Measurements from ENCODE around the gene CYP2F1. TPM values are rescaled to one million over a fixed set of nuclear protein-coding genes. Genes with fewer than 3 reads are reported as not detected.
"Not testable (repeated sequence)": the region's sequence is repeated elsewhere in the genome, so short reads cannot be mapped to it uniquely, and the experiment has no call there.

The CYP2F1 gene
- total RNA-seq, 6 experiments from 2014 or later: not detected

GRCh38 chr19:41123716-41124294 is 9.6 kb downstream of the CYP2F1 start:
- H3K36me3 ChIP-seq: no peaks in the 10 kb centered on the region
- no peaks in the 10 kb centered on the region for H3K27me3 ChIP-seq
- no peak overlapping the region for H3K27ac ChIP-seq
- DNase-seq: no peak
- no peak for ATAC-seq
- H3K9me3 ChIP-seq: no peaks in the 10 kb centered on the region
- WGBS (ENCODE audit: insufficient coverage, low coverage, low lambda C conversion rate, missing lambda C conversion rate): 90% methylated on average over 9 of the region's 11 CpGs
- intact Hi-C loops (cut with DNase I): no loop called here
- no peak for TF ChIP-seq CTCF (IDR thresholded peaks at IDR 0.05)
- TF ChIP-seq POLR2A (IDR thresholded peaks at IDR 0.05): no peak
- peaks cover 0 to 11% (median 2%) of the 10 kb centered on the region in 4 donors for H3K4me1 ChIP-seq
- no peak overlapping the region for H3K4me3 ChIP-seq

- 40% methylated on average over 2 of the region's 2 CpGs for WGBS (ENCODE audit: insufficient coverage, low coverage, low lambda C conversion rate, missing lambda C conversion rate)
- intact Hi-C loops (cut with DNase I); H3K36me3 ChIP-seq; DNase-seq; H3K4me3 ChIP-seq; H3K9me3 ChIP-seq; H3K27ac ChIP-seq; H3K27me3 ChIP-seq: not testable (repeated sequence)
- peaks cover 0 to 11% (median 2%) of the 10 kb centered on the region in 4 donors for H3K4me1 ChIP-seq
- ATAC-seq: peak in 2 of 4 donors; percentile 35 to 40
- TF ChIP-seq CTCF (IDR thresholded peaks at IDR 0.05): peak; percentile 35 to 73 (median 68)
Measured at GRCh38 chr19:41126765-41127203, 12.6 kb downstream of the CYP2F1 start.

GRCh38 chr19:41127362-41127761 is 13.1 kb downstream of the CYP2F1 start:
- ATAC-seq; H3K36me3 ChIP-seq; H3K27ac ChIP-seq; H3K9me3 ChIP-seq; H3K4me3 ChIP-seq; H3K27me3 ChIP-seq; intact Hi-C loops (cut with DNase I); DNase-seq: not testable (repeated sequence)
- H3K4me1 ChIP-seq: peaks cover 0 to 11% (median 2%) of the 10 kb centered on the region in 4 donors
- WGBS (ENCODE audit: insufficient coverage, low coverage, low lambda C conversion rate, missing lambda C conversion rate): 68% methylated on average over 7 of the region's 7 CpGs

- TF ChIP-seq CTCF (IDR thresholded peaks at IDR 0.05): peak in 3 of 4 donors; percentile 8 to 26 (median 10)
- H3K36me3 ChIP-seq; H3K27ac ChIP-seq; H3K27me3 ChIP-seq; intact Hi-C loops (cut with DNase I); H3K9me3 ChIP-seq; H3K4me3 ChIP-seq: not testable (repeated sequence)
- peak; percentile 93 to 97 (median 96) for ATAC-seq
- WGBS (ENCODE audit: insufficient coverage, low coverage, low lambda C conversion rate, missing lambda C conversion rate): 0% methylated on average over 7 of the region's 29 CpGs
- peaks cover 0 to 11% (median 2%) of the 10 kb centered on the region in 4 donors for H3K4me1 ChIP-seq
- peak; percentile 89 to 95 (median 93) for DNase-seq
Measured at GRCh38 chr19:41127801-41128300, 13.6 kb downstream of the CYP2F1 start.

- no peak overlapping the region for H3K27ac ChIP-seq
- DNase-seq: no peak
- no peak for ATAC-seq
- H3K4me3 ChIP-seq: no peak overlapping the region
- intact Hi-C loops (cut with DNase I): no loop called here
- WGBS (ENCODE audit: insufficient coverage, low coverage, low lambda C conversion rate, missing lambda C conversion rate): 54% methylated on average over 5 of the region's 6 CpGs
- TF ChIP-seq POLR2A (IDR thresholded peaks at IDR 0.05): no peak
- no peak for TF ChIP-seq CTCF (IDR thresholded peaks at IDR 0.05)
- no peaks in the 10 kb centered on the region for H3K27me3 ChIP-seq
- H3K36me3 ChIP-seq: no peaks in the 10 kb centered on the region
- H3K9me3 ChIP-seq: no peaks in the 10 kb centered on the region
- peaks cover 0 to 11% (median 2%) of the 10 kb centered on the region in 4 donors for H3K4me1 ChIP-seq
Measured at GRCh38 chr19:41128692-41129091, 14.5 kb downstream of the CYP2F1 start.
